GM19455 (cell line): Measurements from ENCODE around the gene HTR6.
"Not testable (repeated sequence)": the region's sequence is repeated elsewhere in the genome, so short reads cannot be mapped to it uniquely, and the experiment has no call there.

ENCODE experiments used
- ATAC-seq: cut with Tn5 transposase; IDR thresholded peaks from one replicate; pipeline ENCODE4 v1.9.1; 2021; ENCODE audit not compliant: unreplicated experiment

HTR6 gene

DNA sequence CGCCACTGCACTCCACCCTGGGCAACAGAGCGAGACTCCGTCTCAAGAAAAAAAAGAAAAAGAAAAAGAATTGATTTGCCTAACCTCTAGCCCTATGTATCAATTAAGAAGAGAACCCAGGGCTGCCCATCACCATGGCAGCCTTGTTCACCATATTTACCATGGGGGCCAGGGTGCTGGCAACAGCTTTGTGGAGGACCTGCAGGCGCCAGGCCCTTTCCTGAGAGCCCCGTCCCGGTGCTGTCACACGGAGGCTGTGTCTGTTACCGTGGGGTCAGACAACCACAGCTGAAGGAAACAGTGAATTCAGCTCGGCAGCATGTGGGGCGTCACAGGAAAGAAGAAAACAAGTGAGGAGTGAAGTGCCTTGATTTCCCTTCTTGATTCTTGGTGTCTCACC, 27.1 kb upstream of the HTR6 start:
- ATAC-seq: no peak

GRCh38 chr1:19639228-19639627, 25.4 kb upstream of the HTR6 start:
- ATAC-seq: not testable (repeated sequence)

DNA sequence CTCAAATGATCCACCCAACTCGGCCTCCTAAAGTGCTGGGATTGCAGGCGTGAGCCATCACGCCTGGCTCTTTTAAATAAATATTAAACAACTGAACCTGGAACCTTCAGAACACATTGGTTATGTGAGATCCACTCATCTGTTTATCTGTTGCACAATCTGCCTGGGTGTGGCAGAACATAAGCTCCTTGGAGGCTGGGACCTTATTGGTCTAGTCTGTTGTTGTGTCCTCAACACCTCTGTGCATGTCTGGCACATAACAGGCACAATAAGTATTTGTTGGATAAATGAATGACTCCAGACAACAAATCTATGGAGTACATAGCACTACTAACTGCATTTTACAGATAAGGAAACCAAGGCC, 24.7 kb upstream of the HTR6 start:
- ATAC-seq: no peak

DNA sequence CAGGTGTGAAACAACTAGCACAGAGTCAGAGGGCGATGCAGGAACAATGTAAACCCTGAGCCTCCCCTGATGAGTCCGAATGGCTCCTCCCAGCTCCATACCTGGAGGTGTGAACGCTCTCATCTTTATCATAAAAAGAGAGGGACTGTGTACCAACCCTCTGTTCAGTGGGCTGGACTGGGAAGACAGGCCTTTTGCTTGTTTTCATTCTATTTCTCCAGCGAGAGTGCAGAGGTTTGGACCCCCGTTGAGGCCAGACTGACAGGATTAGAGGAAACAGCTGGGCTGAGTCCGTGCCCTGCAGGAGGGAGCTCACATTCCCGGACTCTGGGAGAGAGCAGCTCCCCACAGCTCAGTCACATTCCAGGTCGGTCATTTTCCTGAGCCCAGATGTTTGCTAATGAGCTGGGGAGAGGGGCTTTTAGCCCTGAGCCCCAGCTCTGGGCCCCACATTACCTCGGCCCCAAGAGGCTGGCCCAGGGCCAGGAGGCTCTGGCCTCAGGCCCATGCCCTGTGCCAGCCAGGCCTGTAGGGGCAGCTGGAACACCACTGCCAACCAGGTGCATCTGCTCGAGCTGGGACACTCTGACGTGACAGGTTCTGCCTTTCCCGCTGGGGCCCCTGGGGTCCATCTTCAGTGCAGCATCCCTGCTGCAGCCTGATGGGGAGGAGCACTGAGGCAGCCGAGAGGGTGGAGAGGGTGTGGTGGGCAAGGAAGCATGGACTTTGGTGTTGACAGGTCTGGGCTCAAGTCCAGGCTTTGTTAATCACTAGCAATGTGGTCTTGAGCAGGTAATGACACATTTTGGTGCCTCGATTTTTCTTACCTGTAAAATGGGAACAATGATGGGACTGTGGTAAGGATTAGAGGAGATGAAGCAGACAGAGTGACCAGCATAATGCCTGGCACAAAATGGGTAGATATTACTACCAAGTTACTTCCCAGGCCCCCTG, 24.0 kb upstream of the HTR6 start:
- no peak for ATAC-seq

DNA sequence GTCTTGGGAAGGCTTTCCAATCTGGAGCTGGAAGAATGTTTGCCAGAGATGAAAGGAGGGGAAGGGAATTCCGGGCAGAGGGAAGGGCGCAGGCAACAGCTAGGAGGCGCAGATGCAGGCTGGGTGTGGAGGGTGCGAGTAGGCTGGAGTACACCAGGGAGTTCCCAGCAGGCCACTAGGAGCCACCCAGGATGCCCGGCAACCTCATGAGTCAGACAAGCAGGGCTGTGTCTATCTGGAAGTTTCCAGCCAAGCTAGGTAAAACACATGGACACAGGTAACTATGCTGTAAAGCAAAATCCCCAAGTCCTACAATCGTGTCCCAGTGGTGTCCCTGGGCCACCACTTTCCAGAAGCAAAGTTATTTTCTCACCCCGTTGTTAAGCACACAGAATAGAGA, 21.6 kb upstream of the HTR6 start:
- ATAC-seq: no peak

GRCh38 chr1:19643602-19644394, 20.9 kb upstream of the HTR6 start, which contains the start of gene NBL1:
Gene NBL1 (plus strand): TSS chr1:19644311. CDS start chr1:19655031, 10,720 bp downstream.
- ATAC-seq: no peak

- ATAC-seq: no peak
Measured at GRCh38 chr1:19644395-19644680, 20.3 kb upstream of the HTR6 start.

- no peak for ATAC-seq
Measured at GRCh38 chr1:19644681-19645410, 19.8 kb upstream of the HTR6 start.

- no peak for ATAC-seq
Measured at GRCh38 chr1:19645411-19646251, 19.0 kb upstream of the HTR6 start.

DNA sequence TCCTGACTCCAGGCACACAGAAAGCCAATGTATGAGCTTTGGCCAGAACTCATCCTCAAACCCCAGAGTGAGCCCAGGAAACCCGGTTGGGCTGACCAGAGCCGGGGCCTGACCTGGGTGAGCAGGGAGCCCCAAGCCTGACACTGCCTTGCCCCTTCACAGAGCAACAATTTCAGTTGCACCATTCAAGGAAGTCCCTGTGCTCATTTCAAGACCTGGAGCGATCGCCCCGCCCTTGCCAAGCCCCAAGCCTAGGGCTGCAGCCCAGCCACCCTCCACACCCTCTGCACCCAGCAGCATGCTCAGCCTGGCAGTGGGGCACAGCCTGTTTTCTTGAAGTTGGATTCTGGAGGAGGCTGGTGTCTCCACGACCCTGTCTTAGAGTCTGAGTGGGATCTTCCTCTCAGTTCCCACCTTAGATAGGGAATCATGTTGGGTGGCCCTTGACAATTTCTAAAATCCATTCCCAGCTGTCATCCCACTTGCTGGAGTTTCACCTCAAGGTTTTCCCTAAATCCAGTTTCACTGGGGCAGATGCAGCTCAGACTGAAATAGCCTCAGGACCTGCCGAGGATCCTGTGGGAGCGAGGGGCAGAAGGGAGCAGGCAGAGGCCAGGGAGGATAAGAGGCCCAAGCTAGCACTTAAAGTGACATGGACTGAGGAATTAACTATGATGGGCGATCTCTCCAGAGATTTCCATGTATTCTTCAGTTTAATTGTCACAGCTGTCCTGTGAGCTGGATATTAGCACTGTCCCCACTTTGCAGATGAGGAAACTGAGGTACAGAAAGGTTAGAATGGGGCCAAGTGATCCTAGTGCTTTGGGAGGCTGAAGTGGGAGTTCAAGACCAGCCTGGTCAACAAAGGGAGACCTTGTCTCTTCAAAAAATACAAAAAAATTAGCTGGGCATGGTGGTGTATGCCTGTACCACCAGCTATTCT, 18.0 kb upstream of the HTR6 start:
- ATAC-seq: no peak

GRCh38 chr1:19647643-19648042, 17.0 kb upstream of the HTR6 start:
- no peak for ATAC-seq

DNA sequence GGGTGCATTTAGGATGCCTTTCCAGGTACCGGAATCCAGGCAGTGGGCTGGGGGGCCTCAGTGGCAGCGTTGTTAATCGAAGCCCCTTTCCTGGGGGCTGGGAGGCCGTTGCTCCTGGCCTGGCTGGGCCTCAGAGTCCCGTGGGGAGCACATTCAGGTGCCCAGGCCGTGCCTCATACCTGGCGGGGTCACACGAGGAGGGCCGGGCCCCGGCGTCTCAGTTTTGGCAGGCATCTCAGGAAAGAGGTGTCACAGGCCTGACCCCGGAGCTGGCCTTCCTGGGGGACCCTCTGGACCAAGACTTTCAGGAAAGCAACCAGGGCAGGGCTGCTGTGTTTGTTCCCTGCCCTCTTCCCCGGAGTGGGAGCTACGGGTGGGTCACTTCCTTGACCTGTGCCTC, 16.4 kb upstream of the HTR6 start:
- no peak for ATAC-seq

- ATAC-seq: no peak
Measured at GRCh38 chr1:19648689-19649088, 16.0 kb upstream of the HTR6 start.

GRCh38 chr1:19650416-19651140, 14.1 kb upstream of the HTR6 start:
- no peak for ATAC-seq

DNA sequence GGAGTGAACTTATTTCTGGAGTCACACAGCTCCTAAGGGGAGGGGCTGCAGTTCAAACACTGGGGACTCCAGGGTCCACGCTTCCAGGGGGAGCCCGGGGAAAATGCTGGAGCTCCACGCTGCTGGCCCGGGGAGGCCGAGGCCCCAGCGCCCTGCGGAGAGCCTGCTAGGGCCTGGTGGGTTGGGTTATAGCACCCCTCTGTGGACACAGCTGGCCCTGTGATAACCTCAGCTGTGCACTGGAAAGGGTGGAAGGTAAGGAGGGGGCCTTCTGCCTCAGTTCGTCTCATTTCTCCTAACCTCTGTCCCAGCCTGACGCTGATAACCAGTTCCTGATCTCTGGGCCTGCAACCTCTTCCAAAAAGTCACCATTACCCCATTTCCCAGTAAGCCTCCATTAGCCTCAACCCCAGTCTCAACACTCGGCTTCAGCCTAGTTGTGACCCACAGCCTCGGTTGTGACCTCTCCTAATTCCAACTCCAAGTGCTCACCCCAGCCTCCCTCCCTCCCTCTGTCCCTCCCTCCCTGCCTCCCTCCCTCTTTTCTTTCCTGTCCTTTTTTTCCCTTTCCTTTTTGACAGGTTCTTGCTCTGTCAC, 13.4 kb upstream of the HTR6 start:
- ATAC-seq: no peak

GRCh38 chr1:19654386-19654785, 10.3 kb upstream of the HTR6 start:
- no peak for ATAC-seq

DNA sequence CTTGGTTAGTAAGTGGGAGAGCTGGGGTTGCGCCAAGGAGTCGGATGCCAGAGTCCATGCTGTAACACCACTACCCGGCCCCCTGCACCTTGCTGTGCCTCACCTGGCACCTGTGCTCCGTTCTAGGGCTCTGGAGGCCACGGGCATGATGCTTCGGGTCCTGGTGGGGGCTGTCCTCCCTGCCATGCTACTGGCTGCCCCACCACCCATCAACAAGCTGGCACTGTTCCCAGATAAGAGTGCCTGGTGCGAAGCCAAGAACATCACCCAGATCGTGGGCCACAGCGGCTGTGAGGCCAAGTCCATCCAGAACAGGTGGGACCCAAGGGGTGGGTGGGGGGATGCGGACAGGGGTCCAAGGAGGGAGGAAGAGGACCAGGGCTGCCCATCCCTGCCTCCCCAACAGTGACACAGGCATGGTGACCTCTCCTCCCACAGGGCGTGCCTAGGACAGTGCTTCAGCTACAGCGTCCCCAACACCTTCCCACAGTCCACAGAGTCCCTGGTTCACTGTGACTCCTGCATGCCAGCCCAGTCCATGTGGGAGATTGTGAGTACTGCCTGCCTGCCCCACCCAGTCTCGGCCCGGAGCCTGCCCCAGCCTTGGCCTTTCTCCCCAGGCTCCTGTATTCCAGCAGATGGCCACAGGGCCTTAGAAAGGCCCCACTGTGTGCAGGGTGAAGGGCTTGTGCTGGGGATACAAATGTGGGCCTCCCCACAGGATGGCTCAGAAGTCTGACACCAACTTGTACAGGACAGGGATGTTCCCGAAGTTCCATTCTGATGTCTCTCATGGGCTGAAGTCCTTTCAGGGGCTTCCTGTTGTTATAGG, 9.6 kb upstream of the HTR6 start:
- no peak for ATAC-seq

- no peak for ATAC-seq
Measured at GRCh38 chr1:19655718-19656080, 9.0 kb upstream of the HTR6 start.
